ENCODE measurements around the gene ARID1B.

ARID1B gene

DNA sequence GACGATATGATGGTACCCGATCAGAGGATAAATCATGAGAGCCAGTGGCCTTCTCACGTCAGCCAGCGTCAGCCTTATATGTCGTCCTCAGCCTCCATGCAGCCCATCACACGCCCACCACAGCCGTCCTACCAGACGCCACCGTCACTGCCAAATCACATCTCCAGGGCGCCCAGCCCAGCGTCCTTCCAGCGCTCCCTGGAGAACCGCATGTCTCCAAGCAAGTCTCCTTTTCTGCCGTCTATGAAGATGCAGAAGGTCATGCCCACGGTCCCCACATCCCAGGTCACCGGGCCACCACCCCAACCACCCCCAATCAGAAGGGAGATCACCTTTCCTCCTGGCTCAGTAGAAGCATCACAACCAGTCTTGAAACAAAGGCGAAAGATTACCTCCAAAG lies 423.9 kb downstream of the ARID1B start:
- DNase-seq: no peak

DNA sequence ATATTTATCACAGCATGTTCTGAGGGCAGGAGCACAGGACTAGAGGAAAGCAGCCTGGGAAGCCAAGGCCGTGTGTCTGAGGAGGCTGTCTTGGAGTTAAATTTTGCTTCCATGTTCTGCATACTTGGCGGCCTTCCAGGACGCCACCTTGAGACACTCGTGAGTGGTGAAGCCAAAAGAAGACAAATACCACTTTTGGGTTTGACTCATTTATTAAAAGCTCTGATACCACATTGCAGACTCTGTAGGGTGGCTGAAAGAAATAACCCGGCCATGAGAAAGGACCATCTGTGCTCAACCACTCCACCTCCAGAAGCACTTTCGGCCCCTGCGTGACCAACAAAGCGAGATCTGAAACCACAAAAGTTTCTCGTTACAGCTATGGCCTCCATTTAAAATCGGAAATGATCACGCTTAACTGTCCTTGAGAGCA lies 426.1 kb downstream of the ARID1B start:
- DNase-seq: no peak

DNA sequence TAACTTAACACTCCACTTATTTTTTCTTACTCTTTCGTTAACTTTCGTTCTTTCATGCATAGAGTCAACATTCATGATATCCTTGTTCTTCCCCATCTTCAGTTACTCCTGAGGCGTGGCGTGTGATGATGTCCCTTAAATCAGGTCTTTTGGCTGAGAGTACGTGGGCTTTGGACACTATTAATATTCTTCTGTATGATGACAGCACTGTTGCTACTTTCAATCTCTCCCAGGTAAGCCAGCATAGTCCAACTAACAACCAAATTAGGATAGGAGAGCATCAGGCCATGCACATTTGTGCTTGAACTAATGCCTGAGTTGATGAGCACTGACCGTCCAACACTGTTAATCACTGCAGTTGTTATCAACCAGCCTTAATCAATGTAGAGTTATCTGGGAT lies 426.6 kb downstream of the ARID1B start:
- DNase-seq: no peak

GRCh38 chr6:157205473-157206358 lies 428.5 kb downstream of the ARID1B start:
- DNase-seq: no peak

DNA sequence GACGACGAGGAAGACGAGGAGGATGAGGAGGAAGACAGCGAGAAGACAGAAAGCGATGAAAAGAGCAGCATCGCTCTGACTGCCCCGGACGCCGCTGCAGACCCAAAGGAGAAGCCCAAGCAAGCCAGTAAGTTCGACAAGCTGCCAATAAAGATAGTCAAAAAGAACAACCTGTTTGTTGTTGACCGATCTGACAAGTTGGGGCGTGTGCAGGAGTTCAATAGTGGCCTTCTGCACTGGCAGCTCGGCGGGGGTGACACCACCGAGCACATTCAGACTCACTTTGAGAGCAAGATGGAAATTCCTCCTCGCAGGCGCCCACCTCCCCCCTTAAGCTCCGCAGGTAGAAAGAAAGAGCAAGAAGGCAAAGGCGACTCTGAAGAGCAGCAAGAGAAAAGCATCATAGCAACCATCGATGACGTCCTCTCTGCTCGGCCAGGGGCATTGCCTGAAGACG lies 429.2 kb downstream of the ARID1B start:
- no peak for DNase-seq

DNA sequence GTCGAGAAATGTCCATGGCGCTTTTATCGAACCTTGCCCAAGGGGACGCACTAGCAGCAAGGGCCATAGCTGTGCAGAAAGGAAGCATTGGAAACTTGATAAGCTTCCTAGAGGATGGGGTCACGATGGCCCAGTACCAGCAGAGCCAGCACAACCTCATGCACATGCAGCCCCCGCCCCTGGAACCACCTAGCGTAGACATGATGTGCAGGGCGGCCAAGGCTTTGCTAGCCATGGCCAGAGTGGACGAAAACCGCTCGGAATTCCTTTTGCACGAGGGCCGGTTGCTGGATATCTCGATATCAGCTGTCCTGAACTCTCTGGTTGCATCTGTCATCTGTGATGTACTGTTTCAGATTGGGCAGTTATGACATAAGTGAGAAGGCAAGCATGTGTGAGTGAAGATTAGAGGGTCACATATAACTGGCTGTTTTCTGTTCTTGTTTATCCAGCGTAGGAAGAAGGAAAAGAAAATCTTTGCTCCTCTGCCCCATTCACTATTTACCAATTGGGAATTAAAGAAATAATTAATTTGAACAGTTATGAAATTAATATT lies 430.4 kb downstream of the ARID1B start:
- DNase-seq: no peak

DNA sequence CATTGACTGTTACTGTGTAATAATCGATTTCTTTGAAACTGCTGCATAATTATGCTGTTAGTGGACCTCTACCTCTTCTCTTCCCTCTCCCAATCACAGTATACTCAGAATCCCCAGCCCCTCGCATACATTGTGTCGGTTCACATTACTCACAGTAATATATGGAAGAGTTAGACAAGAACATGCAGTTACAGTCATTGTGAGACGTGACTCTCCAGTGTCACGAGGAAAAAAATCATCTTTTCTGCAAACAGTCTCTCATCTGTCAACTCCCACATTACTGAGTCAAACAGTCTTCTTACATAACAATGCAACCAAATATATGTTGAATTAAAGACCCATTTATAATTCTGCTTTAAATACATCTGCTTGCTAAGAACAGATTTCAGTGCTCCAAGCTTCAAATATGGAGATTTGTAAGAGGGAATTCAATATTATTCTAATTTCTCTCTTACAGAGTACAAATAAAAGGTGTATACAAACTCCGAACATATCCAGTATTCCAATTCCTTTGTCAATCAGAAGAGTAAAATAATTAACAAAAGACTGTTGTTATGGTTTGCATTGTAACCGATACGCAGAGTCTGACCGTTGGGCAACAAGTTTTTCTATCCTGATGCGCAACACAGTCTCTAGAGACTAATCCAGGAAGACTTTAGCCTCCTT lies 432.8 kb downstream of the ARID1B start:
- DNase-seq: no peak

DNA sequence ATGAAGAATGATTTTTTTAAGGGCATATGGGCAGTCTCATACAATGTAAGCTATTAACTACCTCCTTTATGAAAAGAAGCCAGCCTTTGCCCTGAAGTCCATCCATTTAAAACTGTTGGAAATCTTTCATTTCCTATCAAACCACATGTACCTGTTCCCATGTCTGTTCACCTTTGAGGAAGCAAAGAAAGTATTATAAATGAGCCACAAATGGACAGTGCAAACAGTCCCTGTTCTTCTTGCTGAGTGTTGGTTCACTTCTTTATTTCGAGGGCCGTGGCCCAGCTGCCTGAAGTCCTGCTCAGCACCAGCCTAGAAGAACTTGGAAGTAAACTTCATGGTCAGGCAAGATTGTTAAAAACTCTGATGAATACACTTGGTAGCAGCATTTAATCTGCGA lies 433.8 kb downstream of the ARID1B start:
- no peak for DNase-seq

GRCh38 chr6:157211603-157212455 lies 434.7 kb downstream of the ARID1B start:
- no peak for DNase-seq

GRCh38 chr6:157213426-157213825 lies 436.2 kb downstream of the ARID1B start:
- DNase-seq: no peak

- DNase-seq: no peak
Observed at GRCh38 chr6:157213907-157214565, 436.9 kb downstream of the ARID1B start.

GRCh38 chr6:157215717-157216116 lies 438.5 kb downstream of the ARID1B start:
- DNase-seq: no peak

- DNase-seq: no peak
Observed at GRCh38 chr6:157216570-157216969, 439.4 kb downstream of the ARID1B start.

- no peak for DNase-seq
Observed at GRCh38 chr6:157217198-157217893, 440.2 kb downstream of the ARID1B start.

DNA sequence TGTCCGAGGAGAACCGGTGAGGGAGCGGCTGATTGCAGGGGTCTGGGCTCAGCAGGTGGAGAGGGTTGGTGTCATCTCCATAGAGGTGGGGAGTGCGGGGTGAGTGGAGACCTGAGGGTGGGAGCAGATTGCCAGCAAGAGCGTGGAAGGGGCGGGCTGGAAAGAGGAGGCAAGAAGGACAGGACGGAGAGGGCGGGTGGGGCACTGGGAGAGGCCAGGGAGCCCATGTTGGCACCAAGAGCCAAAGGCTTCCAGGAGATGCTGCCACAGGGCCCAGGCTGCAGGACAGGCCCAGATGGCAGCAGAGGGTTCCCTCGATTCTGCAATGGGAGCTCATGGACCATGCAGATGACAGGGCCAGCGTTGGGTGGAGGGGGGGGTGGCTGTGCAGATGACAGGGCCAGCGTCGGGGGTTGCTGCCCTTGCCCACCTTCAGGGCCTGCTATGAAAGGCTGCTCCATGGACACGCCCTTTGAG lies 440.8 kb downstream of the ARID1B start:
- DNase-seq: no peak

DNA sequence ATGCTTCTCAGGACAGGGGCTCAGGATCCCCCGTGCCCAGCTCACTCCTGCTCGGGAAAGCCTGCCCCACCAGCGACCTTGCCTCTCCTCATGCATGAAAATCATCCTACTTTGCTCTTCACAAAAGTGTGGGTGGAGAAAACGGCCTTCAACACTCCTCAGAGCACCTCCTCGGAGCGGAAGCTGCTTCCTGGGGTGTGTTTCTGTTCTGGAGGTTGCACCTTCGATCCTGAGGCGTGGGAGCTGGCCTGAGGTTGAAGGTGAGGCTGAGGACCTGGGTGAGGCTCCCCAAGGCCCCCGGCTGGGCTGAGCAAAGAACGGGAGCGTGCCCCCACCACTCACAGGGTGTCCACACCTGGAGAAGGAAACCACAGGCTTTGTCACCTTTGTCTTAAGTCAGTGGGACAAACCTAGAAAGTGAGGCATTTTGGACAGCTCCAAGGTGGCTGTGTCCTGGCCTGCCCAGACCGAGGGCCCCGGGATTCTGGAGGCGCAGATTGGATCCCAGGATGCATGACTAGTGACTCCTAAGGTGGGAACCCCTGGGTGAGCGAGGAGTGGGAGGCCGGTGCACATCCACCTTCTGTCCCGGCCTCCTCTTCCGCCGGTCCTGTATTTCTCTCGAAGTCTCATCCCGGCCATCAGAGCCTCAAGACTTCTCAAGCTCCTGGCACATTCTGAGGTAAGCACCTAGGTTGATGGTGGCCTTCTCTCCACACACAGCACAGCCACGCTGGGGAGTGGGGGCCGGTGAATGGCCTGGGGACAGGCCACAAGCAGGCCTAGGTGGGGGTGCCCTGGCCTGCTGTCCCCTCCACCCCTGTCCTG lies 441.4 kb downstream of the ARID1B start:
- DNase-seq: no peak

DNA sequence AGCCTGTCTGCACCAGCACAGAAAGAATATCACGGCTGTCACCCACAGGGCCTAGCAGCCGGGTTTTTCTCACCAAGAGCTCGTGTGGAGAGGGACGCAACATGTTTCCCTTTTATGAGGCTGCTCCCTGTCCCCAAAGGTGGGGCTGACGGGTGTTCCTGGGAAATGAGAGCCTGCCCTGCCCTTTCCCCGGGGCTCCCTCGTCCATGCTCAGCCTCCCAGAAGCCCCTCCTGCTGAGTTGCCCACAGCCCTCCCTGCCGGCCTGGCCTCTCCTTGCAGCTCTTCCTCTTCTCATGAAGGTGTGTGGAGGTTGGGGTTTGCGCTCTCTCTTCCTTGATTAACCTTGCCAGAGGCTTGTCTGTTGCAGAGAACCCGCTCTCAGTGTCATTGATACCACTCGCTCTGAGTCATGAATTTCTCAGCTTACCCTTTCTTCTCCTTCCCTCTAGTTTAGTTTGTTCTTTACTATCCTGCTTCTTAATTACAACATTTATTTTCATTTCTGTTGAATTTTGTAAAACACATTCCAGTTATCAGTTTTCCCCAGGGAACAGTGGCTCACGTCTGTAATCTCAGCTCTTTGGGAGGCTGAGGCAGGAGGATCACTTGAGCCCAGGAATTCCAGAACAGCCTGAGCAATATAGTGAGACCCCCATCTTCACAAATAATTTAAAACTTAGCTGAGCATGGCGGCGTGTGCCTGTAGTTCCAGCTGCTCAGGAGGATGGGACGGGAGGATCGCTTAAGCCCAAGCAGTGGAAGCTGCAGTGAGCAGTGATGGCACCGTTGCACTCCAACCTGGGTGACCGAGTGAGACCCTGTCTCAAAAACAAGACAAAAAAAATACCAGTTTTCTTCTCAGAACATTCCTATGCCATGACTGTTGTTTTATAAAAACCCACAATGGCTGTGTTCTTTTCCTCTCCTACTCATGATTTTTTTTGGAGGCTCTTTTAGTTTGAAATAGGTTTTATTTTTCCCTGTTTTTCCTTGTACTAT lies 442.3 kb downstream of the ARID1B start:
- DNase-seq: no peak

GRCh38 chr6:157220485-157220884 lies 443.3 kb downstream of the ARID1B start:
- DNase-seq: no peak
